Activated gamma-delta T cell treated with Interleukin-2 at 50 U/mL for 16 hours (primary cell): ENCODE data around the gene HAO2.
"Not testable (repeated sequence)": the region's sequence is repeated elsewhere in the genome, so short reads cannot be mapped to it uniquely, and the experiment has no call there.

Experiments
- DNase-seq: peaks from one replicate; pipeline ENCODE4 v3.0.0-alpha.2; 2020

The HAO2 gene

DNA sequence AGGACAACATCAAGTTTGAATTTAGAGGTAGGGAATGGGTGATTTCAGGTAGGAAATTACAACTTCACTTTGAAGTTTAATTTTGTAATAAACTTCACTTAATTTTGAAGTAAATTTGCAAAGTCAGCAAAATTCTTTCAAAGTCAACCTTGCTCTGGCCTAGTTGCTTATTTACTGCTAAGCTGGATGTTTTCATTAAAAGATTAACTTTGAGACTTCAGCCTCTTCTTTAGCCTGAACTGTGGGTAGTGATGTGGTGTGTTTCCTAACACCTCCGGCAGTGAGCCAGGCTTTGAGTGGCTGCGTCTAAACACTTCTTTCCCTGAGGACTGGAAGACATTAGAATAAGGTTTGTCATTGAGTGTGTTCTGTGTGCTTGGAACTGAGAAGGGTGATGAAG is at the start of gene HAO2:
Gene HAO2 (plus strand): TSS at position 232 of the 400 bp plus-strand sequence. CDS start 12,301 bp downstream, outside the sequence.
- no peak for DNase-seq

DNA sequence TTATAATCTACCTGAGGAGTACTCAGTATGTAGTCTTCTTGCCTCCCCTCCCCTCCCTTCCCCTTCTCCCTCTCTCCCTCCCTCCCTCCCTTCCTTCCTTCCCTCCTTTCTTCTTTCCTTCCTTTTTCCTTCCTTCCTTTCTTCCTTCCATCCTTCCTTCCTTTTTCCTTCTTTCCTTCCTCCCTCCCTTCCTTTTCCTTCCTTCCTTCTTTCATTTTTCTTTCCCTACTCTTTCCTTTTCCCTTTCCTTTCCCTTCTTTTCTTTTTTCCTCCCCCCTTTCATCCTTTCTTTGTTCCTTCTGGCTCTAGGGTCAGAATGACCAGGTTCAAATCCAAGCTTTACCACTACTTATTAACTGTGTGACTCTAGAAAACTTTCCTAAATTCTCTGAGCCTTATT is 48.5 kb upstream of the HAO2 start:
- DNase-seq = no peak

DNA sequence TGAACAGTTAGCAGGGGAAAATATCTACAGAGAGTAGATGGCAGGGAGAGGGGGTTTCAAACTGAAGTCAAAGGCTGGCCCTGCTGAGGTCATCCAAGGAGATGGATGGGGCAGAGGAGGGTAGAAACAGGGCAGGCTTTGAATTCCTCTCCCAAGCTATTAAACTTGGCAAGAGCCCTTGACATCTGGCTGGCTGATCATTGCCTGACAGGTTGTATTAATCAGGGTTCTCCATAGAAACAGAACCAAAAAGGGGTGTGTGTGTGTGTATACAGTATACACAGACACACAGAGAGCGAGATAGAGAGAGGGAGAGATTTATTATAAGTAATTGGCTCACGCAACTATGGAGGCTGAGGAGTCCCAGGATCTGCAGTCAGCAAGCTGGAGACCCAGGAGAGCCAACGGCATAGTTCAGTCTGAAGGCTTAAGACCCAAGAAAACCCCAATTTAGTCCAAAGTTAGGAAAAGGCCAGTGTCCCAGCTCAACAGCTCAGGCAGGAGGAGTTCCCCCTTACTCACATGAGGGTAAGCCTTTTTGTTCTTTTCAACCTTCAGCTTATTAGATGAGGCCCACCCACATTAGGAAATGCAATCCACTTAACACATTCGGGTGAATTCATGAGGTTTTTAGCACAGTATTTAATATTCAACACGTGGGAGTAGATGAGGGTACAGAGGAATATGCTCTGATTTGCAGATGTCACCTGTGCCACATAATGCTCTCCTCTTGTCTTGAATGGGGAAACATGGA is 46.7 kb upstream of the HAO2 start:
- no peak for DNase-seq

DNA sequence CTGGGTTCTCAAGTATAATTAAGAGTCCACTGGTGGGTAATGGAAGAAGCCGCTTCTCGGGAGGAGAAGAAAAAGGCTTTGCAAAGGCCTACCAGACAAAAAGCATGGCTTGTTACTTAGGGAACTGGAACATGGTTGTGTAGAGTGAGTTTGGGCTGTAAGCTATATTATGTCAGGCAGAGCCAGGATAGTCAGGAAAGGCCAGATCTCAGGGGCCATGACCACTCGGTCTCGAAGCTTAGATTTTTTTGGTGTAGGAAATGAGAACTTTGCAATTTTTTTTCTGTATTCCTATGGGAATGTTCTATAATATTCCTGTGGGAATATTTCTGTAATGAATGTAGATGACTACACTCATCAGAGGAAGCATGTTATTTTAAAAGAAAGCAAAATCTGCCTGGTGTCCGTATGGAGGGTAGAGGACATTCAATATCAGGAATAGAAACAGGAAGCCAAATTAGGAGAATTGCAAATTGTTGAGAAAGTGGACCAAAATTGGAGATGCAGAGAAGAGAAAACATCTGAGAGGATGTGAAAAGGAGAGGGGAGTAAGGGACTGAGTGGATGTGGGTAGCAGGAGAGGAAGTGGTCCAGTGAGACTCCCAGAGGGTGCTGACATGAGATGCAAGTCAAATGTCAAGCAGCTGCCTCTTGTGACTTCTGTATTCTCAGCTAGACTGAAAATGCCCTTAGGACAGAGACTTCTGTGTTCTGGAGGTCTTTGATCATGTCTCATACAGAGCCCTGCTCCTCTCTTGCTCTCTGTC is 45.2 kb upstream of the HAO2 start:
- no peak for DNase-seq

DNA sequence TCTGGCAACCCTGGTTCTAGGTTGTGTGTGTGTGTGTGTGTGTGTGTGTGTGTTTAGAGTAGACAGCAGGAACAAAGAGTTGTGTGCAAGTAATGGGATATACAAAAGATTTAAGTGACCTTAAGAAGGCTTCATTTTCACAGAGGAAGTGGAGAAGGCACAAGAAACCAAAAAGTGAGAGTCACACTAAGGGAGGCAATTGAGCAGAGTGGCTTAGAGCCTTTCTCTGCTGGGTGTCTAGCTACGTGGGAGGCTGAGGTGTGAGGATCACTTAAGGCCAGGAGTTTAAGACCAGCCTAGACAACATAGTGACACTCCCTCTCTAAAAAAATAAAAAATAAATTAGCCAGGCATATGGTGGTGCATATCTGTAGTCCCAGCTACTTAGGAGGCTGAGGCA is 44.4 kb upstream of the HAO2 start:
- DNase-seq = no peak

DNA sequence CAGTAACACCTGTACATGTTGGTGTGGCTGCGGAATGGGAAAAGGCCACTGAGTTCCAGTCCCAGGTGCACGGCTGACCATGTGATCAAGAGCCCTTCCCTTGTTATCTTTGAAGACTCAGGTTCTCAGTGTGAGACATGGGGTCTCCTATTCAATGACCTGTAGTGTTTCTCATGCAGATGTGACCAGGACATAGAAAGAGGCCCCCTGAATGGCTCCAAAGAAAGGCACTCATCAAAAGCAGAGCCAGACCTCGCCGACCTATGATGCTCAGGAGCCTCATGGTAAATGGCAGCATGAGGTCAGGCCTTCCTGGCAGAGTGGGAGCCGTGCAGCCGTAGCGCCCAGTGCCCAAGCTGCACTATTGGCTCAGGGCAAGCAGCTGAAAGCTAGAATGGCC is 42.3 kb upstream of the HAO2 start:
- DNase-seq = no peak

DNA sequence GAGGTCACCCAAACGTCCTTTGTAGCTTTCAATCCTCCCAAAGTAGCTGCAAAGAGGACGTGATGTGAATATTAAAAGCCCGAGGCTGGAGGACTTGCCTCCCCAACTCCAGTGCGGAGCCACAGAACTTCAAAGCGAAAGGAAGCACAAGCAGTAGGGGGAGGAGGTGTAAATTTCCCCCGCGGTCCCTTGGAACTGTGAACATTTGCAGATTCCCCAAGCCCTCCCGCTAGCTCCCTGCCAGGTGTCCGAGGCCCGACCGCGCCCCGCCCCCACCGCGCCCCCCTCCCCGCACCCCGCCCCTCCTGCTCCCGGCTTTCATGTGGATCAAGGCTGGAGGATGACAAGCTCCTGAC is 41.5 kb upstream of the HAO2 start:
- DNase-seq = no peak

DNA sequence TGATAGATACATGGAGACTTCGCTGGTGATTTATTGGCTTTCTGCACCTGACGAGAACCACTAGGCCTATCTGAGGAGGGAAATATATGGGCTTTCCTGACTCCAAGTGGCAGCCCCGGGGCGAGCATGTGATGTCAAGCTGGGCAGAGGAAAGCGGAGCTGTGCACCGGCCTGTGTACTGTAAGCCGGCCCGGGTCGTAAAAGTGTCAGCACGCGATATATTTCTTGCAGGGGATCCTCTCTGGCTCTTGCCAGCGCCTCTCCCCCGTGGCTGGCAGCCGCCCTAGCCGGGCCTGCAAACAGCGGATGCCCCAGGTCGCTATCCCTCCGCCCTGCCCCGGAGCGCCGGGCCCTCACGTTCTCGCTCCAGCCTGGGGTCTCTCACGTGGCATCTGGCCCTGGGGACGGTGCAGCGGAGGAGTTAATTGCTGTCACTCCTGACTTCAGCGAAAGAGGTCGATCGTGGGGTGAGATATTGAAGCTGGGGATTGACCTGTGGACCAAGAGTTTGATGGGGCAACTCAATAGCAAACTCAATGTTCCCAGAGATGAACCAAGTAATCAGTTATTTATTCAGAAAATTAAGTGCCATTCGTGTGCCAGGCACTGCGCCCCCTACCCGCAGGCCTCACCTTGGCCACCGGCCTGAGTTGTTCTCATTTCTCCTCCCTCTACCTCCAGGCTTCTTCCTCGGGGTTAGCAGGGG is 41.0 kb upstream of the HAO2 start:
- no peak for DNase-seq

DNA sequence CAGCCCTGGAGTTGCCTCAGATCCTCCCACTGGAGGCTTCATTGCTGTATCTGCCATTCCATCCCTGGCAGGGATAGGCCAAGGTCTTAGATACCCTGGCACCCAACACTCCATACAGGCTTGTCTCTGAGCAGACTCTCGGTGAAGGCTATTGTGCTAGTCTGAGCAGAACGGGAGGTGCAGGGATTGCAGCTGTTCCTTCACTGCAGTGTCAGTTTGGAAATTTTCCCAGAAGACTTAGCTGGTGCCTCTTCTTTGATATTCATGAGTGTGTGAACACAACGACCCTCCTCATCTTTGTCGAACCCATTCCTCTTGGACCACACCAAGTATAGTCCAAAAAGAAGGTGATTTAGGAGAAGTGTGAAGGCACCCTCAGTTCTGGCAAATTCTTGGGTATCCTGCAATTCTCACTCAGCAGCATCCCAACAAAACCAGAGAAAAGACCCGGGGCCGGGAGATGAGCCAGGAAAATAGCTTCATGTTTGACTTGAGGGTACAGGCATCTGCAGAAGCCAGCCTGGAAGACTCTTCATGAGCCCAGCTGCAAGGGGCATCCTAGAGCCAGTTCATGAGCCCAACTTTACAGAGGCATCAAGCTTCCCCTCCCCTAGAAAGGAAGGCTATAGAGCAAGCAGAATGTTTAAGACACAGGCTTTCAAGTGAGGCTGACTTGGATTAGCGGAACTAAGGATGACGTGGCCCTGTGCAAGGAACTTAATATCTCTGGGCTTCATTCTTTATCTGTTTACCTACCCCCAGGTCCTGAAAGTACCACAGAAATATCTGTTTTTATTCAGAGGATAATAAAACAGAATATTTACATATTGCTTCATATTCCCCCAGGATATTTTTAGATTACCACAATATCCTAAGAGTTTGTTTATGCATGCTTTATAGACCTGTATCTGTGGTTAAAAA is 38.8 kb upstream of the HAO2 start:
- DNase-seq = no peak

DNA sequence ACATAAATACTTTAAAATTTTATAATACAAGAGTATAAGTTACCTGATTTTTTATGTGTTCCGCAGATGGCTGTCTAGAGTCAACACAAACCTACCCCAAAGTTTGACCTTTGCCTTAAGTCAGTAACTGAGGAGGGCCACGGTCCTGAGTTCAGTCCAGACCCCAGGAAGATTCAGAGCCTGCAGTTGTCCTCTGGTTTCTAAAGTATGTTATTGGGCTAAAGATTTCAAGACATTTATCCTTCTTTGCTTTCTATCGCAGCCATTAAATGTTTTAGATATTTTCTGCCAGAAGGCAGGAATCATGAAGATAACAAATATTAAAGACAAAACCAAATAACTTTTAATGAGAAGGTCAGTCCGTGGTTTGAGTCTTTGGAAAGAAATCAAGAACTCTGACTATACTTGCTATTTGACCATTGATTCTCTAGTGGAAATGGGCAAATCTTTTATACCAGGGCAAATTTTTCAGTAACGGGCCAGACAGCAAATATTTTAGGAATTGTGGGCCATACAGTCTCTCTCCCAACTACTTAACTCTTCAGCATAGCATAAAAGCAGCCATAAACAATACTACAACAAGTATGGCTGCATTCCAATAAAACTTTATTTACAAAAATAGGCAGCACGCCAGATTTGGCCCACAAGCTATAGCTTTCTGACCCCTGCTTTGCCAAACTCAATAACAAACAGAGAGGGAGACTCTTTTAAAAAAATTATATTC is 38.0 kb upstream of the HAO2 start:
- no peak for DNase-seq

DNA sequence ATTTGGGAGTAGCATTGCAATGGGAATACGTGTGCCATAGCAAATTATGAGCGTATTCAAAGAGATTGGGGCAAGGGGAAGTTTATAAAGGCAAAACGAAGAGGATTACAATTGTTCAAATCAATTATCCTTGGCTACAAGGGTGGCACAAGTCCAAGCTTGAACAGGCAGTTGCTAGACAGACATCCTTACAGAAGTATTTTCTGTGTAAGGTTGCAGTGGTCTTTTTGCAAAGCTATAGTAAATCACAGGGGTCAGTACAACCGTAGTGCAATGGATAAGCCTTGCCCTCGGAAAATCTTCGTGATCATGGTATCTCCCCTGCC is 37.4 kb upstream of the HAO2 start:
- no peak for DNase-seq

DNA sequence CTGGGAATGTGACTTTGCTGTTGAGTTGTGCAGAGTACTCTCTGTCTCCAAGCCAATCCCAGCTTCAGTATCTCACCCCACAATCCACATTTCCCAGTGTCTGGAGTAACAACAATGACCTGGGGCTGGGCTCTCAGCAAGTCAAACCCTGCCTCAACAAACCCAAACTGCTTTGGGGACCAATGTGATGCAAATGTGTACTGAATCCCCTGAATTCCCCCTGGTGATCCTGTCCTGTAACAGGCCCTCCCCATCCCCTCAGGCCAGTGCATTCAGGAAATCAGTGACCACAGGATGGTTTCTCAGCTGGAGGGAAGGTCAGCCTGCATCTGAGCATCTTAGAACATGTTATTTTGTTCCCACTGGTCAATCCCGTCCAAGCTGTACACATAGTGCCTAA is 36.7 kb upstream of the HAO2 start:
- DNase-seq = no peak

DNA sequence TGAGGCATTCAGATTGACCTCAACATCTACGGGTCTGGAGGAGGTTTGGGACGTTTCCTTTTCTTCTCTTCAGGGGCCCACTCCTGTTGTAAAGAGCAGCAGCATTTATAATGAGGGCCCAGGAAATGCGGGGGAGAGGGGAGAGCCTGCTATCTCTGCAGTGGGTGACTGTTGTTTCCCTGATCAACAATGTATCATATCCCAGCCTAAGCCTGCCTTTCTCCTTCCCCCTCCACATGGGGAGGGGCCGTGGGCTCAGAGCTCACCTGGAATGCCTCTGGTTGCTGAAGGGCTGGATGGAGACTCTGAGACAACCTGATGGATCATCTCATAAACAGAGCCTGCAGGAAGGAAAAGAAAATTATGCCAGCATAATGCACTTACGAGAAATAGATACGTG is 36.0 kb upstream of the HAO2 start:
- DNase-seq = no peak

DNA sequence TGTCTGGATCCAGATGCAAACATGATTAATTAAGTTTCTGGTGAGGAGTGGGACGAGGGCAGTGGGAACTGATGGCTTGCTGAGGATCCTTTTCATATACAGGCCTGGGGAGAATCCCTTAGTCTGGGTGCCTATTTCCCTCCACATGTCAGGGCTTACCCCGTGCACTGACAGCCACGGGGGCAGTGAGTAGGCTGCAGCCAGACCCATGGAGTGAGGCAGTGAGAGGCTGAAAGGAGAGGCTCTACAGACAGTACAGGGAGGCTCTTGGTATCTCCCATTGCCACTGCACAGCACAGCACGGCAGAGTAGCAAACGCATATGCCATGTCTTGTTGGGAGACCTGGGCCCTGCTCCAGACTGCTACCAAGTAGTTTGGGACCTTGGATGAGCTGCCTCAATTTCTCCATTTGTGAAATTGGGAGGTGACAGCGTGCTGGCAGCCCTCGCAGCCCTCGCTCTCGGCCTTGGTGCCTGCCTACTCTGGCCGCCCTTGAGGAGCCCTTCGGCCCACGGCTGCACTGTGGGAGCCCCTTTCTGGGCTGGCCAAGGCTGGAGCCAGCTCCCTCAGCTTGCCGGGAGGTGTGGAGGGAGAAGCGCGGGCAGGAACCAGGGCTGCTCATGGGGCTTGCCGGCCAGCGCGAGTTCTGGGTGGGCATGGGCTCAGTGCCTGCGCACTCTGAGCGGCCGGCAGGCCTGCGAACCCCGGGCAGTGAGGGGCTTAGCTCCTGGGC is 35.3 kb upstream of the HAO2 start:
- no peak for DNase-seq

DNA sequence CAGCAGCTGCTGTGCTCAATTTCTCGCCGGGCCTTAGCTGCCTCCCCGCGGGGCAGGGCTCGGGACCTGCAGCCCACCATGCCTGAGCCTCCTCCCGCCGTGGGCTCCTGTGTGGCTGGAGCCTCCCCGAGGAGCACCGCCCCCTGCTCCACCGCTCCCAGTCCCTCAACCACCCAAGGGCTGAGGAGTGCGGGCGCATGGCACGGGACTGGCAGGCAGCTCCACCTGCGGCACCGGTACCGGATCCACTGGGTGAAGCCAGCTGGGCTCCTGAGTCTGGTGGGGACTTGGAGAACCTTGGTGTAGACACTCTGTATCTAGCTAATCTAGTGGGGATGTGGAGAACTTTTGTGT is 34.7 kb upstream of the HAO2 start:
- DNase-seq = not testable (repeated sequence)

DNA sequence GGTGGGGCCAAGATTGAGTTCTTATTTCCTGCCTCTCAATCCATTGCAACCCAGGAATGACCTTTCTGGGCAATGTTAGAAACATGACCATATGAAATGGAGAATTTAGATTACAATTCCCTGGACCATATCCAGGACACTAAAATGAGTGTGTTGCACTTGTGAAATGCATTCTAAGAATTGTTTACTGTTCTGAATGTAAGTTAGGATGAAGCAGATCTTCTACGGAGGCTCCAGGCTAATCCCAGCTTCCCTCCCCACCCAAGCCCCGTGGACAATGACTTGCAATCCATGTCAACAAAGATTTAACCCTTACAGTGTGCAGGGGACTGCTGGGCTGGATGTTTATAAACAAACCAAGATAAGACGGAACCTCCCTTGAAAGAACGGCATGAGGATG is 31.7 kb upstream of the HAO2 start:
- no peak for DNase-seq

DNA sequence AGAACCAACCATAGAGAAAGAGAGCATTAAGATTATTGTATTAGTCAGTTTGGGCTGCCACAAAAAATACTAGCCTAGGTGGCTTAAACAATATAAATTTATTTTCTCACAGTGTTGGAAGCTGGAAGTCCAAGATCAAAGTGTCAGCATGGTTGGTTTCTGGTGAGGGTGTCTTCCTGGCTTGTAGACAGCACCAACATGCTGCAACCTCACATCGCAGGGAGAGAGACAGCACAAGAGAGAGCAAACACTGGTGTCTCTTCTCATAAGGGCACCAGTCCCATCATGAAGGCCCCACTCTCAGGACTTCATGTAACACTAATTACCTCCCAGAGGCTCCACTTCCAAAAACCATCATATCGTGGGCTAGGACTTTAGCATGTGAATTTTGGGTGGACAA is 30.6 kb upstream of the HAO2 start:
- no peak for DNase-seq

DNA sequence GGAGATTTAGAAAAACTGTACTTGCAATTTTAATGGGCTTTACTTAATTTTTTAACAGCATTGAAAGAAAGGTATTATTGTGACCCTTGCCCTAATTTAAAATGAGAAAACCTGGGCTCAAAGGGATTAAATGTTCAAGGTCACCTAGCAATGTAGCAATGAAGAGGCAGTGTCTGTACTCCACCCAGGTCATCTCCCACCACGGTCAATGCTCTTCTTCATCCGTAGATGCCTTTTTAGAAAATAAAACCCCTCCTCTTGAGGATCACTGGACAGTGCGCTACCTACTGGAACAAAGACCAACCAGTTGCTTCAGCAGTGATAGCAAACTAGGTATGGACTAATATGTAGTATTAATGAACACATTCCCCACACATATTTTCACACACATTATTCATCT is 29.8 kb upstream of the HAO2 start:
- DNase-seq = no peak

DNA sequence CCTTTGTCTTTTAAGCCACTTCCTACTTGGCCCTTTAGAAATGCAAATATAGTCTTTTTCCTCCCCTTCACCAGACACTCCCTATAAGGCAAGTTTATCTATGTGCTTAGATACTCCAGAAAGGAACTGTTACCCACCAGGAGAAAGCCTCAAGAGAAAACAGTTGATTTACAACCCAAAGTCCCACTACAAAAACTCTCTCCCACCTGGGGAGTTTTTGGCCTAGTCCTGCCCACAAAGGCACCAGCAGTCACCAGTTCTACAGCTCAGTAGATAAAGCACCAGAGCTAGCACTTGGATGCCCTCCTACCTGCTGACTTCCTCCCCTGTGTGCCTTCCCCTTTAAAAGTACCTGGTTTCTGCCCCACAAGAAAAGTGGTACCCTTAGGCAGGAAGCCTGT is 27.7 kb upstream of the HAO2 start:
- DNase-seq = no peak

DNA sequence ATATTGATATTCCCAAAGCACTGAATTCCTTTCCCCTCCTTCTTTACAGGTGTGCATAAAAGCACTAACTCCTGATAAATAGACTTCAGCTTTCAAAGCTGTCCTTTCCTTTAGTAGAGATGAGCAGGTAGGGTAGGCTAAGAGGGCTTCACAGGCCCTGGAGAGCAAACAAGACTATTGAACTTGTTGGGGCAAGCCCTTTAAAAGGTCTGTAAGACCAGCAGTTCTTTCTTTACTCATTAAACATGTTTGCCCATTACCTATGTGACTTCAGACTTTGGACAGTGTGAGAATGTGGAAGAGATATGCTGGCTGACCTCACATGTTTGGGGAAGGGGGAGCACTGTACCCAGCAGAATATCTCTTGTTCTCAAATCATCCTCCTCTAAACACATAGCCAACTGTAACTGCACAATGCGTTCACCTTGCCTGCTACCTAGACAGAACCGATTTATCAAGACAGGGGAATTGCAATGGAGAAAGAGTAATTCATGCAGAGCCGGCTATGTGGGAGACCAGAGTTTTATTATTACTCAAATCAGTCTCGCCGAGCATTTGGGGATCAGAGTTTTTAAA is 27.1 kb upstream of the HAO2 start:
- no peak for DNase-seq

DNA sequence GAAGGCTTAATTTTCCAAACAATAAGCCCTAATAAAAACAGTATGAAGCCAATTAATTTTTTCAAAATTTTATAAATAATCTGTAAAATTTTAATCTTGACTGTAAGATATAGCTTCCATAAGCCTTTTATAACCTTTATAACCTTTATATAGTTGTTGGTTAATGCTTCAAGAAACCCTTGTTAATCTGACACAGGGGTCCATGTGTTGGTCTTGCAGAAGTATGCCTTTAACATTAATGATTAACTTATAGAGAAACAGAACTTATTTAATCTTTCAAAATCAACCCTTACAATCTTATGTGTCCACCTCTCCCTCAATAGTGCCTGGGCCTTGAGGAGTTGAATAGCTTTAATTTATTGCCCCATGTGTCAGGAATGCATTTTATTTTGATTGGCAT is 23.2 kb upstream of the HAO2 start:
- DNase-seq = no peak
